Neural cell (in vitro differentiated cells): Measurements from ENCODE around the gene AASS.

Source experiments
- CTCF ChIP-seq: fragments of 450-650 bp; IDR thresholded peaks from 2 replicates; pipeline ENCODE4 v1.5.1; 2014; ENCODE audit warnings: antibody characterized with exemption, mild to moderate bottlenecking, moderate library complexity; ENCODE audit not compliant: poor library complexity, severe bottlenecking
- EP300 ChIP-seq: fragments of 450-650 bp; conservative IDR thresholded peaks from 2 replicates; pipeline ENCODE4 v1.6.1; 2014; ENCODE audit warnings: antibody characterized with exemption, mild to moderate bottlenecking, moderate library complexity; ENCODE audit not compliant: poor library complexity, severe bottlenecking
- EZH2 ChIP-seq: fragments of 200-600, 300-800 bp; shearing (Covaris generic), sonication (generic); IDR thresholded peaks from 2 replicates; pipeline ENCODE4 v1.6.1; 2014; ENCODE audit warnings: antibody characterized with exemption, low read length, borderline replicate concordance, mild to moderate bottlenecking; ENCODE audit not compliant: insufficient read depth, poor library complexity, severe bottlenecking
- MXI1 ChIP-seq: fragments of 450-650 bp; conservative IDR thresholded peaks from 2 replicates; pipeline ENCODE4 v1.6.1; 2014; ENCODE audit warnings: antibody characterized with exemption, mild to moderate bottlenecking; ENCODE audit not compliant: poor library complexity, severe bottlenecking
- POLR2AphosphoS5 ChIP-seq: IDR thresholded peaks from 2 replicates; pipeline ENCODE4 v1.6.1; 2012
- RAD21 ChIP-seq: fragments of 450-650 bp; conservative IDR thresholded peaks from 2 replicates; pipeline ENCODE4 v1.6.1; 2014; ENCODE audit warnings: antibody characterized with exemption, mild to moderate bottlenecking, moderate library complexity

DNA sequence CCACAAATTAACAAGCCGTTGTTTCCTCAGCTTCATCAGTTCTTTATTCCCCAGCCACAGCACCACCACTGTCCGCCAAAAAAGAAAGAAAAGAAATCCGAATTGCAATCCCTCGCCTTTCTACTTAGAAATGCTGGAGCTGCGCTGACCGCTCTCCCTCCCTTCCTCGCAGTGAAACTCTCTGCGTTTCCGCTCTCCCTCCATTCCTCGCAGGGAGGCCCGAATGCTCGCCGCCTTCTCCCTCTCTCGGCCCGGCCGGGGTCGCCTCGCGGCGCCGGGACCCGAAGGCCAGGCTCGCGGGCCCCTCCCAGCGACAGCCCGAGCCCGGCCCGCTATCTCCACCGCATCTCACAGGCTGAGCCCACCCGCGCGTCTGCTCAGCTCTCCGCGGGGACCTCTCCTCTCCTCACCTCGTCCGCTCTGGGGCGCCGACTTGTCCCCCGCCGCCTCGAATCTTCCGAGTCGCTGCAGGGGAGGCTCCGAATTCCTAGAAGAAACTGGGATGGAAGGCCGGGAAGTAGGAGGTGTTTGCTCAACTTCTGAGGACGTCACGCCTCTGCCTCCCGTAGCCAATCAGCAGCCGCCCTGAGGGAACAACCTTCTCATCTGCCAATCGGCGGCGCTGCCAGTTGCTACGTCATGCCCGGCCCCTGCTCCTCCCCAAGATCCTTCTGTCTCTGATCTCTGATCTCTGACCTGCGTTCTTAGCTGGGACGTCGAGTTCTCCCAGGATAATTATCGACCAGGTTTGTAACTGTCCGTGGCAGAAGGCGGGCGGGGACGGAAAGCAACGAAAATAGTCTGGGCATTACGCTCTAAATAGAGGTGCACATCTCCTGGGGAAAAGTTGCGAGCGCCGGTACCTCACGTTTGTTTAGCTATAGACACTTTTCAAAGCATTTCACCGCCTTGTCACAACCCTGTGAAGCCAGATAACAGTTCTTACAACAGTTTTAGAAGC, at the start of gene AASS:
- TF ChIP-seq CTCF (no peak), MXI1 (peak; percentile 43), EZH2 (no peak), RAD21 (no peak), POLR2AphosphoS5 (no peak), EP300 (peak; percentile 15)
